Hematopoietic multipotent progenitor cell treated with erythropoietin and hydrocortisone succinate and interleukin-3 and kit ligand, for 15 days (in vitro differentiated cells): ENCODE data around the gene COTL1.
"Not testable (repeated sequence)": the region's sequence is repeated elsewhere in the genome, so short reads cannot be mapped to it uniquely, and the experiment has no call there.

Experiments used
- DNase-seq: peaks from one replicate; pipeline ENCODE4 v3.0.0-alpha.2; 2015; ENCODE audit warnings: low spot score

Gene COTL1

DNA sequence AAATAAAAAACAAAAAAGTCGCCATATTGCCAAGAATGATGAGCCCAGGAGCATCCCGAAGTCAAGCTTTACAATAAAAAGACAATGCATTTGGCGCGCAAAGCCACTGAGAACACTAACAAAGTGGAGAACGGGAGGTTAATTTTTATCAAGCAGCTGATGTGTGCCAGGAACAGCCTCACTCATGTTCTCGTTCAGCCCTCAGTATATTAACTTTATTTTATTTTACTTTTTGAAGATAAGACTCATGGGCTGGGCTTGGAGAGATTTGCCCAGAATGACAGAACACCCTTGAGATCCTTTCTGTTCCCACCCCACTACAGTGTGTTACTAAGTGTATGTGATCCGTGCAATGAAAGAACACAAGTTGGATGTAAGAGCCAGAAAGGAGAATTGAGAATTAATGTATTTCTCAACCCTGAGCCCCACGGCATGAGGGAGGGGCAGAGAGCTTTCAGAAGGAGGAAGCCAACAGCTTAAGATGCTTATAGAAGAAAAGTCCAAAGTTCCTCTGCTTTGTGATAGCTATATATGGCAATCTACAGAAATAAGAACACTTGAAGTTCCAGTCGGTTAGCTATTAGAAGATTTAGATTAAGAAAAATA lies 48.4 kb downstream of the COTL1 start:
- DNase-seq, result no peak

DNA sequence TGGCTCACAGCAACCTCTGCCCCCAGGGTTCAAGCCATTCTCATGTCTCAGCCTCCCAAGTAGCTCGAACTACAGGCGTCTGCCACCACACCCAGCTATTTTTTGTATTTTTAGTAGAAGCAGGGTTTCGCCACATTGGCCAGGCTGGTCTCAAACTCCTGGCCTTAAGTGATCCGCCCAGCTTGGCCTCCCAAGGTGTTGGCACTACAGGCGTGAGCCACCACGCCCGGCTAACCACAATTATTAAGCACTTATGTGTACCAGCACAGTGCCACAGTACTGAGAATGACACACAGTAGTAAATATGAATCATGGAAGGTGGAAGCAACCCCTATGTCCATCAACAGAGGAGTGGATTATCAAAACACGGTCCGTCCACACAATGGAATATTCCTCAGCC lies 49.8 kb downstream of the COTL1 start:
- DNase-seq, result no peak

DNA sequence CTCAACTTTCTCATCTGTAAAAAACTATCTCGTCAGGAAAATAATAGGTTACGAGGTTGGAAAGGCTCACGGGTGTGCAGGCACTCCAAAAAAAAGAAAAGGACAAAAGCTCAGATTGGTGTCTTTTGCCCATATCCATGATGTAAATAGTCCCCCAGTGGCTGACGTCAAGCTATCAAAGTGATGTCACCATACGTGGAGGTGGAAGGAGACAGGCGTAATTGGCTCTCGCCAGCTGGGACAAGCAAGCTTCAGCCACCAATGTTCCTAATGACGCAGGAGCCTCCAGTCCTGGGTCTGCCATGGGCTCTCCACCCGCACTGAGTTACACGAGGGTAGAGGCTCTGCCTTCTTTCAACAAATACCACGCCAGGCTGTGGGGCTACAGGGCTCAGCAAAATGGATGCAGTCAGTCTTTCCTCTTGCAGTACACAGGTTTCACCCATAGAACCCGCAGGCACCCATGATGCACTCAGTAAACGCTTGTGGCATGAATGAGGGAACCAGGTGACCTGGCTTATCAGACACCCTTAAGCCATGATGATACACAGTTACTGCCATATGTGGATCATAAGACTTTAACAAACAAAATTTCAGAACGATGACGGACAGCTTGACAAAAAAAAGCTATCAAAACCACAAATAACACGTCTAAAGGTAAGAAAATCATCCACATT lies 50.5 kb downstream of the COTL1 start:
- DNase-seq, result no peak

DNA sequence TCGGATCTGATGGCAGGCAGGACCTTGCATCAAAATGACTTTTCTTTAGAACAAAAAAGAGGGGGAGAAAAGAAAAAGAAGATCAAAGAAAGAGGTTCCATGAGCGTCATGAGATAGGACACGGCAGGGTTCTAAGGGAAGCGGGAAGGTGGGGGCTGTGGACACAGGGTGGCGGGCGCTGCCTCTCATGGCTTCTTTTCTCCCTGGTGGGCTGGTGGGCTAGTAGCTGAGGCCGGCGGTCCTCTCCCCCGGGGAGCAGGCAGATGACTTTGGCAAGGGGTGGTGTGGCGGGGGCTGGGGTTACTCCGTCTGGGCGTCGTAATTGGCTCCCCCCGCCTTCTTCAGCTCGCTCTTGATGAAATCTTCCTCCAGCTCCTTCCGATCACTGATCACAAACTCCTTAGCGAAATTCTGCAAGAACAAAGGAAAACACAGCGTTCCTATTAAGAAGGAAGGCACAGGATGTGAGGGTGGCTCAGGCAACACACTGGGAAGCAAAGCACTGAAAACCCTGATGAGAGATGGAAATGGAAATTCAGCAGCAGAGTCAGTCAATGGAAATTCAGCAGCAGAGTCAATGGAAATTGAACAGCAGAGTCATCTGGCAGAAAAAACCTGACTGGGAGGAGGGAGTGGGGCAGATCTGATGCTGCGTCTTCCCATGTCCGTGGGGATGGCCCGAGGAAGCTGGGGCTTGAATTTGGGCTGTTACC lies 51.2 kb downstream of the COTL1 start:
- DNase-seq, result no peak

DNA sequence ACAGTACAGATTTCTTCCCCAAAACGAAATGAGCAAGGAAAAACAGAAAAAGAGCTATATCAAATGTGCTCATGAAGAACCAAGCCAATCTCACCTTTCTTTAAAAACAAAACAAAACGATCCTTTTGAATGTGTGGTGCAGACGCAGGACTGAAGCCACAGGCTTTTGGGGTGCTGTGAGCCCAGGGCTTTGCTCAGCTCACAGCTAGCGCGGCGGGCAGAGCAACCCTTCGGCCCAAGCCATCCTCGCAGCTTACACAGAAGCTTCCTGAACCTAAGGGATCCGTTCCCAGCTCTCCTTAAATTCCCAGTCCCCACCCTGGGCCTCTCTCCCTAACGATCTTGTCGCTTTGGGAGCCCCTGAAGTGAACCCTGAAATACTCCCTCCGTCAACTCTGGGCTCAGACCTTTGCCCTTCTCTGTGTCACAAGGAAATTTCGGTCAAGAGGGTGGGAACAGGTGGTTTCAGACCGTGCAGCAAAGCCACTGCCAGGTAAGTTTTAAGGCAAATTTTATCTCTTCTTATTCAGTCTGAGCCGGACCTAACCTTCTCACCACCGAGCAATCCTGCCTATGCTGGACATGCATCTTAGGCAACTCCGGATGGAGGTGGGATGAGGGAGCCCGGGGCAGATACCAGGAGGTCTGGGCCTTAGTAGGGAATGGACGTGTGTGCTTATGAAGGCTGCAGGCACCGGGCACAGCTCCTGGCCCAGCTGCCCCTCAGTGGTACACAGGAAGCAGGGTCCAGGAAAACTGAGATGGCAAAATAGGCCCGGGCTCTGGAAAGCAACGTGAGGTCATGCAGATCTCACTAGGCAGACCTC lies 52.0 kb downstream of the COTL1 start:
- no peak for DNase-seq

- DNase-seq, result no peak
Observed at GRCh38 chr16:84563786-84564420, 54.0 kb downstream of the COTL1 start.

DNA sequence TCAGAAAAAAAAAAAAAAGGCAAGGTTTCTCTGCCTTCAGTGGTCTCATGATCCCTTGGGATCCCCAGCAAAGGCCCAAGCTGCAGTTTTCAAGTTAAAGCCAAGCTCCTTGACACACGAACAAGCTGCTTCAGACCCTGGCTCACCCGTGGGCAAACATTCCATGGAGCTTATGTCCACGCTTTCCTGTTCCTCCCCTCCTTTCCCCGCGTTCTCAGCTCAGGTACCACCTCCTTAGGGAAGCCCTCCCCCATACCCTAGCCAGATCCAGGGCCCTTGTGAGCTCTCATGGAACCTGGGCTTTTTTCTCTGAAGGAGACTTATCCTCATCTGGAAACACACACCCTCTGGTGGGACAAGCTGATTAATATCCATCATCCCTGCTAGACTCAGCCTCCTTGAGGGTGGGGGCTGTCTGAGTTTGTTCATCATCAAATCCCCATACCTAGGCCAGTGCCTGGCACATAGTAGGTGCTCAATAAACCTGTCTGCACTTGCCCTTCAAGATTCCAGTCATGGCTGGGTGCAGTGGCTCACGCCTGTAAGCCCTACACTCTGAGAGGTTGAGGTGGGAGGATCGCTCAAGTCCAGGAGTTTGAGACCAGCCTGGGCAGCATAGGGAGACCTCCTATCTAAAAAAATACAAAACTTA lies 54.7 kb downstream of the COTL1 start:
- no peak for DNase-seq

- DNase-seq, result no peak
Observed at GRCh38 chr16:84562174-84562815, 55.6 kb downstream of the COTL1 start.

- no peak for DNase-seq
Observed at GRCh38 chr16:84561291-84561690, 56.6 kb downstream of the COTL1 start.

- DNase-seq, result no peak
Observed at GRCh38 chr16:84560269-84560668, 57.6 kb downstream of the COTL1 start.

GRCh38 chr16:84559311-84559932 lies 58.5 kb downstream of the COTL1 start:
- DNase-seq, result no peak

DNA sequence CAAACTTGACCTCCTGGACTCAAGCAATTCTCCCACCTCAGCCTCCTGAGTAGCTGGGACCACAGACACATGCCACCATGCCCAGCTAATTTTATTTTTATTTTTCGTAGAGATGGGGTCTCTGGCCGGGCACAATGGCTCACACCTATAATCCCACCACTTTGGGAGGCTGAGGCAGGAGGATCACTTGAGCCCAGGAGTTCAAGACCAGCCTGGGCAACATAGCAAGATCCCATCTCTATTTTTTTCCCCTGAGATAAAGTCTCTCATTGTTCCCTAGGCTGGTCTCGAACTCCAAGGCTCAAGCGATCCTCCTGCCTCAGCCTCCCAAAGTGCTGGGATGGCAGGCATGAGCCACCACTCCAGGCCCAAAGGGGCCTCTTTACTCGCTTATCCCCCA lies 59.0 kb downstream of the COTL1 start:
- not testable (repeated sequence) for DNase-seq

GRCh38 chr16:84557504-84557903 lies 60.4 kb downstream of the COTL1 start:
- no peak for DNase-seq

GRCh38 chr16:84557059-84557458 lies 60.8 kb downstream of the COTL1 start:
- DNase-seq, result no peak

- DNase-seq, result no peak
Observed at GRCh38 chr16:84555418-84556196, 62.3 kb downstream of the COTL1 start.

DNA sequence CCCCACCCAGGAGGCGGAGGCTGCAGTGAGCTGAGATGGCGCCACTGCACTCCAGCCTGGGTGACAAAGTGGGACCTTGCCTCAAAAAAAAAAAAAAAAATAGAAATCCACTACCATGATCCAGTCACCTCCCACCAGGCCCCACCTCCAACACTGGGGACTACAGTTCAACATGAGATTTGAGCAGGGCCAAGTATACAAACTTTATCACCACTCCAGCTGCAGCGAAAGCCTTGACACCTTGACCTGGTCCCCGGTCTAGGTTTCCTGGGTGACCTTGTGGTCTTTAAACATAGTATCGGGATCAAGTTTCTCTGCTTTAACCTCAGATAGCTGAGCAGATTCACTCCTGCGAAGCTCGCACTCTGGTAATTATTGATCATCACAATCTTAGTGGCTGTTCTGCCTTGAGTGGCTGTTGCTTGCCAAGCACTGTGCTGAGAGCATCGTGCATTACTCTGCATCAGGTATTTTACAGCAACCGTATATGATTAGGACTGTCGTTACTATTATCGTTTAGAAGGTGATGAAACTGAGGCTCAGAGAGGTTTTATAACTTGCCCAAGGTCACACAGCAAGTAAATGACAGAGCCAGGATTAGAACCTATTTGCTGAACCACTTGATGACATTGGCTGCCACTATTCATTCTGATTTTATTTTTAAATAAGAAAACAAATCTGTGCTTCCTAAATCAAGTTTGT lies 63.1 kb downstream of the COTL1 start:
- no peak for DNase-seq

- DNase-seq, result no peak
Observed at GRCh38 chr16:84553873-84554399, 63.9 kb downstream of the COTL1 start.

DNA sequence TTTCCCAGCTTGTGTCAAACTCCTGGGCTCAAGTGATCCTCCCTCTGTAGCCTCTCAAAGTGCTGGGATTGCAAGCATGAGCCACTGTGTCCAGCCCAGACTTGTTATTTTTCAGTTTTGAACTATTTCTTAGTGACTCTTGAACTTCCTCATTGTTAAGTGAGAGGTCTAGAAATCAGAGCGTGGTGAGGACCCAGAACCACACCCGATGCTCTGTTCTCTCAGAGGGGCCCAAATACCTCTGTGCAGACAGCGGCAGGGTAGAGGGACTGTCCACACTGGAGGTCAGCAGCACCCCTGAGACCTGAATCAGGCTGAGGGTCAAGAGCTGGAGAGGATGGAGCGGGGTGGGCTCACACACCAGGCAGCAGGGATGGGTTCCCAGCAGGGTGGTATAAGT lies 65.7 kb downstream of the COTL1 start:
- DNase-seq, result no peak

- DNase-seq, result no peak
Observed at GRCh38 chr16:84550096-84550495, 67.8 kb downstream of the COTL1 start.
